Measurements from ENCODE around the gene NEK8. TPM values are rescaled to one million over a fixed set of nuclear protein-coding genes. Genes with fewer than 3 reads are reported as not detected.

Gene NEK8
- total and polyA plus RNA-seq, 9 of the 15 experiments (the other 6 are each of a cell fraction or from before 2014, with no cell fraction given): 0.98 to 16.6 (median 4.6) TPM

DNA sequence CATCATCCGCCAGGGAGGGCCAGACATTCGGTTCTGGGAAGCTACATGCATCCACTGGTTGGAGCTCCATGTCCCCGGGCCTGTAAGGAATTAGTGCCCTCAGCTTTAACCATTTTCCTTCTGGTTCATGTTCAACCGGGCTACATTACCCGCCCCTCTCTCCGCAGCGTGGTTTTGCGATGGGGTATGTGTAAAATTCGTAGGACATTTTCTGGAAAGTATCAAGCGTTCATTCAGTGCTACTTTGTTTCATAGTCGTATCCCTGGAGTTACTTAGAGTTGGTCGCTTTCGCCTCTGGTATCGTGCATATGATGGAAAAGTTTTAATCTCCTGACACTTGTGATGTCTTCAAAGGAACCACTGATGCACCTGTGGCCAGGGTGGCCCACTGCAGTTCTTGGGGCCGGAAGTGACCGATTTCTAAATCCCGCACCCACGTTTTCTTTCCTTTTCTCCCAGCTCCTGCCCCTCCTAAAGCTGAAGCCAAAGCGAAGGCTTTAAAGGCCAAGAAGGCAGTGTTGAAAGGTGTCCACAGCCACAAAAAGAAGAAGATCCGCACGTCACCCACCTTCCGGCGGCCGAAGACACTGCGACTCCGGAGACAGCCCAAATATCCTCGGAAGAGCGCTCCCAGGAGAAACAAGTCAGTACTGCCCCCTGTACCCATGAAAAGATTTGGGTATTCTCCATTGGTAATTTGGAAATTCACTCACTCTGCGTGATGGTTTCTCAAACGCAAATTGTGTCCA is 8.2 kb upstream of the NEK8 start (continued):
- TF ChIP-seq ZNF586 (CRISPR knock-in tag; conservative IDR thresholded peaks at IDR 0.05) (no peak), CHCHD3 (CRISPR knock-in tag; IDR thresholded peaks at IDR 0.05) (no peak), BACH1 (tag; IDR thresholded peaks at IDR 0.05) (no peak), GABPB1 (CRISPR knock-in tag; IDR thresholded peaks at IDR 0.05) (no peak), ZNF143 (CRISPR knock-in tag; IDR thresholded peaks at IDR 0.05) (no peak), RBM14 (IDR thresholded peaks at IDR 0.05; ENCODE audit: borderline replicate concordance, insufficient read depth, low read depth, low read length) (no peak), MTA3 (IDR thresholded peaks at IDR 0.05; ENCODE audit: borderline replicate concordance) (no peak), MTF1 (CRISPR knock-in tag; IDR thresholded peaks at IDR 0.05; ENCODE audit: borderline replicate concordance) (no peak), SOX6 (IDR thresholded peaks at IDR 0.05) (0 out of 2 replicates have a peak, but pooled peaks have one; percentile 6), SIRT6 (IDR thresholded peaks at IDR 0.05; ENCODE audit: low read depth, low read length) (peak; percentile 79), DDX20 (tag; IDR thresholded peaks at IDR 0.05; ENCODE audit: low read depth) (no peak)
- TF ChIP-seq, protein P1, sequence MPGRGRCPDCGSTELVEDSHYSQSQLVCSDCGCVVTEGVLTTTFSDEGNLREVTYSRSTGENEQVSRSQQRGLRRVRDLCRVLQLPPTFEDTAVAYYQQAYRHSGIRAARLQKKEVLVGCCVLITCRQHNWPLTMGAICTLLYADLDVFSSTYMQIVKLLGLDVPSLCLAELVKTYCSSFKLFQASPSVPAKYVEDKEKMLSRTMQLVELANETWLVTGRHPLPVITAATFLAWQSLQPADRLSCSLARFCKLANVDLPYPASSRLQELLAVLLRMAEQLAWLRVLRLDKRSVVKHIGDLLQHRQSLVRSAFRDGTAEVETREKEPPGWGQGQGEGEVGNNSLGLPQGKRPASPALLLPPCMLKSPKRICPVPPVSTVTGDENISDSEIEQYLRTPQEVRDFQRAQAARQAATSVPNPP (IDR thresholded peaks at IDR 0.05; ENCODE audit: borderline replicate concordance, insufficient read depth, insufficient read length): no peak
- TF ChIP-seq, protein P2, sequence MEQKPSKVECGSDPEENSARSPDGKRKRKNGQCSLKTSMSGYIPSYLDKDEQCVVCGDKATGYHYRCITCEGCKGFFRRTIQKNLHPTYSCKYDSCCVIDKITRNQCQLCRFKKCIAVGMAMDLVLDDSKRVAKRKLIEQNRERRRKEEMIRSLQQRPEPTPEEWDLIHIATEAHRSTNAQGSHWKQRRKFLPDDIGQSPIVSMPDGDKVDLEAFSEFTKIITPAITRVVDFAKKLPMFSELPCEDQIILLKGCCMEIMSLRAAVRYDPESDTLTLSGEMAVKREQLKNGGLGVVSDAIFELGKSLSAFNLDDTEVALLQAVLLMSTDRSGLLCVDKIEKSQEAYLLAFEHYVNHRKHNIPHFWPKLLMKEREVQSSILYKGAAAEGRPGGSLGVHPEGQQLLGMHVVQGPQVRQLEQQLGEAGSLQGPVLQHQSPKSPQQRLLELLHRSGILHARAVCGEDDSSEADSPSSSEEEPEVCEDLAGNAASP (IDR thresholded peaks at IDR 0.05): no peak
- TF ChIP-seq, protein P3, sequence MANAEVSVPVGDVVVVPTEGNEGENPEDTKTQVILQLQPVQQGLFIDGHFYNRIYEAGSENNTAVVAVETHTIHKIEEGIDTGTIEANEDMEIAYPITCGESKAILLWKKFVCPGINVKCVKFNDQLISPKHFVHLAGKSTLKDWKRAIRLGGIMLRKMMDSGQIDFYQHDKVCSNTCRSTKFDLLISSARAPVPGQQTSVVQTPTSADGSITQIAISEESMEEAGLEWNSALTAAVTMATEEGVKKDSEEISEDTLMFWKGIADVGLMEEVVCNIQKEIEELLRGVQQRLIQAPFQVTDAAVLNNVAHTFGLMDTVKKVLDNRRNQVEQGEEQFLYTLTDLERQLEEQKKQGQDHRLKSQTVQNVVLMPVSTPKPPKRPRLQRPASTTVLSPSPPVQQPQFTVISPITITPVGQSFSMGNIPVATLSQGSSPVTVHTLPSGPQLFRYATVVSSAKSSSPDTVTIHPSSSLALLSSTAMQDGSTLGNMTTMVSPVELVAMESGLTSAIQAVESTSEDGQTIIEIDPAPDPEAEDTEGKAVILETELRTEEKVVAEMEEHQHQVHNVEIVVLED (CRISPR knock-in tag; IDR thresholded peaks at IDR 0.05): no peak
- TF ChIP-seq, protein P4, sequence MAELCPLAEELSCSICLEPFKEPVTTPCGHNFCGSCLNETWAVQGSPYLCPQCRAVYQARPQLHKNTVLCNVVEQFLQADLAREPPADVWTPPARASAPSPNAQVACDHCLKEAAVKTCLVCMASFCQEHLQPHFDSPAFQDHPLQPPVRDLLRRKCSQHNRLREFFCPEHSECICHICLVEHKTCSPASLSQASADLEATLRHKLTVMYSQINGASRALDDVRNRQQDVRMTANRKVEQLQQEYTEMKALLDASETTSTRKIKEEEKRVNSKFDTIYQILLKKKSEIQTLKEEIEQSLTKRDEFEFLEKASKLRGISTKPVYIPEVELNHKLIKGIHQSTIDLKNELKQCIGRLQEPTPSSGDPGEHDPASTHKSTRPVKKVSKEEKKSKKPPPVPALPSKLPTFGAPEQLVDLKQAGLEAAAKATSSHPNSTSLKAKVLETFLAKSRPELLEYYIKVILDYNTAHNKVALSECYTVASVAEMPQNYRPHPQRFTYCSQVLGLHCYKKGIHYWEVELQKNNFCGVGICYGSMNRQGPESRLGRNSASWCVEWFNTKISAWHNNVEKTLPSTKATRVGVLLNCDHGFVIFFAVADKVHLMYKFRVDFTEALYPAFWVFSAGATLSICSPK (IDR thresholded peaks at IDR 0.05; ENCODE audit: borderline replicate concordance): peak; percentile 42; the same call in 1 of the 2 replicates
- TF ChIP-seq, protein P5, sequence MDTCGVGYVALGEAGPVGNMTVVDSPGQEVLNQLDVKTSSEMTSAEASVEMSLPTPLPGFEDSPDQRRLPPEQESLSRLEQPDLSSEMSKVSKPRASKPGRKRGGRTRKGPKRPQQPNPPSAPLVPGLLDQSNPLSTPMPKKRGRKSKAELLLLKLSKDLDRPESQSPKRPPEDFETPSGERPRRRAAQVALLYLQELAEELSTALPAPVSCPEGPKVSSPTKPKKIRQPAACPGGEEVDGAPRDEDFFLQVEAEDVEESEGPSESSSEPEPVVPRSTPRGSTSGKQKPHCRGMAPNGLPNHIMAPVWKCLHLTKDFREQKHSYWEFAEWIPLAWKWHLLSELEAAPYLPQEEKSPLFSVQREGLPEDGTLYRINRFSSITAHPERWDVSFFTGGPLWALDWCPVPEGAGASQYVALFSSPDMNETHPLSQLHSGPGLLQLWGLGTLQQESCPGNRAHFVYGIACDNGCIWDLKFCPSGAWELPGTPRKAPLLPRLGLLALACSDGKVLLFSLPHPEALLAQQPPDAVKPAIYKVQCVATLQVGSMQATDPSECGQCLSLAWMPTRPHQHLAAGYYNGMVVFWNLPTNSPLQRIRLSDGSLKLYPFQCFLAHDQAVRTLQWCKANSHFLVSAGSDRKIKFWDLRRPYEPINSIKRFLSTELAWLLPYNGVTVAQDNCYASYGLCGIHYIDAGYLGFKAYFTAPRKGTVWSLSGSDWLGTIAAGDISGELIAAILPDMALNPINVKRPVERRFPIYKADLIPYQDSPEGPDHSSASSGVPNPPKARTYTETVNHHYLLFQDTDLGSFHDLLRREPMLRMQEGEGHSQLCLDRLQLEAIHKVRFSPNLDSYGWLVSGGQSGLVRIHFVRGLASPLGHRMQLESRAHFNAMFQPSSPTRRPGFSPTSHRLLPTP (IDR thresholded peaks at IDR 0.05; ENCODE audit: borderline replicate concordance, extremely low read depth, insufficient read length): no peak
- TF ChIP-seq, protein P6, sequence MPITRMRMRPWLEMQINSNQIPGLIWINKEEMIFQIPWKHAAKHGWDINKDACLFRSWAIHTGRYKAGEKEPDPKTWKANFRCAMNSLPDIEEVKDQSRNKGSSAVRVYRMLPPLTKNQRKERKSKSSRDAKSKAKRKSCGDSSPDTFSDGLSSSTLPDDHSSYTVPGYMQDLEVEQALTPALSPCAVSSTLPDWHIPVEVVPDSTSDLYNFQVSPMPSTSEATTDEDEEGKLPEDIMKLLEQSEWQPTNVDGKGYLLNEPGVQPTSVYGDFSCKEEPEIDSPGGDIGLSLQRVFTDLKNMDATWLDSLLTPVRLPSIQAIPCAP (CRISPR knock-in tag; IDR thresholded peaks at IDR 0.05; ENCODE audit: borderline replicate concordance): no peak

All from K562 (cell line).